HG02840 (cell line): ENCODE measurements around the gene CSGALNACT2.
"Not testable (repeated sequence)": the region's sequence is repeated elsewhere in the genome, so short reads cannot be mapped to it uniquely, and the experiment has no call there.

ENCODE experiments used
- ATAC-seq: cut with Tn5 transposase; IDR thresholded peaks from one replicate; pipeline ENCODE4 v1.9.1; 2021; ENCODE audit warnings: mild to moderate bottlenecking, moderate library complexity, moderate number of reproducible peaks; ENCODE audit not compliant: unreplicated experiment, low FRiP score

Gene CSGALNACT2, protein sequence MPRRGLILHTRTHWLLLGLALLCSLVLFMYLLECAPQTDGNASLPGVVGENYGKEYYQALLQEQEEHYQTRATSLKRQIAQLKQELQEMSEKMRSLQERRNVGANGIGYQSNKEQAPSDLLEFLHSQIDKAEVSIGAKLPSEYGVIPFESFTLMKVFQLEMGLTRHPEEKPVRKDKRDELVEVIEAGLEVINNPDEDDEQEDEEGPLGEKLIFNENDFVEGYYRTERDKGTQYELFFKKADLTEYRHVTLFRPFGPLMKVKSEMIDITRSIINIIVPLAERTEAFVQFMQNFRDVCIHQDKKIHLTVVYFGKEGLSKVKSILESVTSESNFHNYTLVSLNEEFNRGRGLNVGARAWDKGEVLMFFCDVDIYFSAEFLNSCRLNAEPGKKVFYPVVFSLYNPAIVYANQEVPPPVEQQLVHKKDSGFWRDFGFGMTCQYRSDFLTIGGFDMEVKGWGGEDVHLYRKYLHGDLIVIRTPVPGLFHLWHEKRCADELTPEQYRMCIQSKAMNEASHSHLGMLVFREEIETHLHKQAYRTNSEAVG

DNA sequence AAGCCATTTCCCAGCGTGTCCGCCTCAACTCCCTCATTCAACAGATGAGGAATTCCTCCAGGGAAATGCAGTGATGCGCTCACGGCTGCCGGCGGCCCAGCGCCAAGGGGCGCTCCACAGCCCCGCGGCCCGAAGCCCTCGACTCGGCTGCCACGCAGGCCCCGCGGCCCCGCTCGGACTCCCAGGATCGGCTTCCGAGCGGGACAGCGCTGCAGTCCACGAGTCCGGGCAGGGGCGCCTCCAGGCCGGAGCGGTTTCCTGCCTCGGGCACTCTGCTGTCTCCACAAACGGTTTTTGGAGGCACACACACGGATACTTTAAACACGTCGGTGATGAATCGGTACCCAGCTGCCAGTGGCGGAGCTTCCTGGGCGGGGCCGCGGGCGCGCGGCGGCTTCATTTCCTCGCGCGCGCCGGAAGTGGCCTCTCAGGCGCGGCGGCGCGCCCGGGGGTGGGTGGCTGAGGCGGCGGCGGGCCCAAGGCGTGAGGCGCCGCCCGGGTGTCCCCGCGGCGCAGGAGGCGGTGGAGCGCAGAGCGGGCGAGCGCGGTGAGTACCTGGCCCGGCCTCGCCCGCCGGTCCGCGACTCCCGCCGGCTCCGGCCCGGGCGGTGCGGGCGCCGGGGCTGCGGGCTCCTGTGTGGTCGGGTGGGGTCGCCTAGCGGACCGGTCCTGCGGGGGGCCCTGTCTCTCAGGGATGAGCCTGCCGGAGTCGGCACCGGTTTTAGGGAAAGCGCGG, at the start of gene CSGALNACT2:
CSGALNACT2 (plus strand) TSS at position 425 of the 736 bp plus-strand sequence. CDS start 16,705 bp downstream, outside the sequence.
- peak; percentile 65 for ATAC-seq

DNA sequence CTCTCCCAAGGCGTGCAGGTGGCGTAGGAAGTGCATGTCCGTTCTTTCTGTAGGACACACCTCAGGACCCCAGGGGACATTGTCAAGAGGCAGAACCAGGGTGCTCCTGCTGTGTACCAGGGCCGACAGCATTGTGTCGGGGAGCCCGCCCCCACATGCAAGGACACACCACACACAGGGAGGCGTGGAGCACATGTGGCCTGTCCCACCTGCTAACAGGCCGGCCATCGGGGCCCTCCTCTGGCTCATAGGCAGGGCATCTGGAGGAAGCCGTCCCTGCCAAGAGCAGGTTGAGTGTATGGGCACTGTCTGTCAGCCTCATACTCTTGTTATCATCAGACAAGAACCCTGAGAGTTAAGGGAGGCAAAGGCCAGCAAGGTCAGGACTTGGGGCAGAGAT, 48.7 kb upstream of the CSGALNACT2 start:
- ATAC-seq: no peak

DNA sequence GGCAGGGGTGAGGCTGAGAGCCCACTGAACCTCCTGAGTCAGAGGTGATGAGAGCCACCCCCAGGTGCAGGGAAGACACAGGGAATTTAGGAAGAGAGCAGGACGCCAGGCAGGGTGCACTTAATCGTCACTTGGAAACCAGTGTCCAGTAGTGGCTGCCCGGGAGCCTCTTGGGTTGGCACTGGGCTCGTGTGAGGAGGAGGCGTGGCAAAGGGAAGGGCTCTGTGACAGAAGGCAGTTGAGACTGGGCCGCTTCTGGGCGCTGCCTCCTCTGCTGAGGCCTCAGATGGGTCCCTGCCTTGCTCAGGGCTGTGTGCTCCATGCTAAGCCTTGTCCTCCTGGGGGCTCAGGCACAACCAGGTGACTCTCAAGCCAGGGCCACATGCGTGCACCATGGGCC, 48.1 kb upstream of the CSGALNACT2 start:
- no peak for ATAC-seq

DNA sequence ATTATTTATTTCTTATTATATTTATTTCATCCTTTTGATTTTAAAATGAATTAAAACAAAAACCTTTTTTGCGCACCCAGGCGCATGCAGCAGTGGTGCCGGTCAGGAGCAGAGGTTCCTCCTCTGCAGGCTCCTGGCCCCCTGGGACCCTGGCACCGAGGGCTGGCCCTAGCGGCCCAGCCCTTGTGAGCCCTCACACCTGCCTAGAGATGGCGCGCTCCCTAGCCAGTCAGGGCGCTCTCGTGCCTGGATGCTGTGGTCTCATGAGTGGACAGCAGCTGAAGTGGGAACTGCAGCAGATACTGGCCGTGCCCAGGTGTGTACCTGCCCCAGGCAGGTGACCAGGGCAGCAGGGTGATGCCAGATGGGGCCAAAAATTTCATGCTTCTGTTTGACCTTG, 47.6 kb upstream of the CSGALNACT2 start:
- ATAC-seq: no peak

DNA sequence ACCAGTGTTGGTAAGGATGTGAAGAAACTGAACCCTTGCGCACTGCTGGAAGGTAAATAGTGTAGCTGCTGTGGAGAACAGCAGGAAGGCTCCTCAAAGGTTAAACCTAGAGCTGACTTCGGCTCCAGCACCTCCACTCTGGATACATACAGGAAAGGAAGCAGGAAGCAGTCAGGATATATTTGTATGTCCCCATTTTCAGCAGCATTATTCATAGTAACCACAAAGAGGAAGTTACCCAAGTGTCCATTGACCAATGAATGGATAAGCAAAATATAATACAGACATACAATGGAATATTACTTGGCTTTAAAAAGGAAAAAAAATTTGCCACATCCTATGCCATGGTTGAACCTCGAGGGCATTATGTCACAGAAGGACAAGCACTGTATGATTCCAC, 46.4 kb upstream of the CSGALNACT2 start:
- ATAC-seq: no peak

DNA sequence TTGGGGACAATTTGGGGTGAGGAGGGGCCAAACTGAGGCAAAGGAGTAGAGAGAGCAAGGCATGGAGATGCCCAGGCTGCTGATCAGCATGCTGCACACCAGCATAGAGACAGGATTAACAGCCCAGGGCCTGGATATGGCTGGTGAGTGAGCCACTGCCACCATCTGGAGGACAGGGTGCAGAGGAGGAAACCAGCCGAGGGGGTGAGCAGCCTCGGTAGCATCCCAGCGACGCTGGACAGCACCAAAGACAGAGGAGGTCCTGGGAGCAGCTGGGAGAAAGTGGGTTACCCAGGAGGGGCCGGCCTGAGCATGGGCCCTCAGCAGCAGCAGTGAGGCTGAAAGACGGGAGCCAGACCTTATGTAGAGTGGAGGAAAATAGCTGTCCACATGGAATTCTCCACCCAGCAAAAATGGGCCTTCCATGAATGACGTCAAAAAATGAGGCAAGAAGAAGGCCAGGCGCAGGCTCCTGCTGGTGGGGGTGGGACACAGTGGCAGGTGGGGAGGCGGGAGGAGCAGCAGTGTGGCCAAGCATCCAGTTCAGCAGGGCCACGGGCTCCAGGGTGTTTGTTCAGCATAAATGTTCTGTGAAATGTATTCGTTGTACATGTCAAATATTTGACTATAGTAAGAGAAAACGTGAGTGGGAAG, 44.7 kb upstream of the CSGALNACT2 start:
- ATAC-seq: no peak

DNA sequence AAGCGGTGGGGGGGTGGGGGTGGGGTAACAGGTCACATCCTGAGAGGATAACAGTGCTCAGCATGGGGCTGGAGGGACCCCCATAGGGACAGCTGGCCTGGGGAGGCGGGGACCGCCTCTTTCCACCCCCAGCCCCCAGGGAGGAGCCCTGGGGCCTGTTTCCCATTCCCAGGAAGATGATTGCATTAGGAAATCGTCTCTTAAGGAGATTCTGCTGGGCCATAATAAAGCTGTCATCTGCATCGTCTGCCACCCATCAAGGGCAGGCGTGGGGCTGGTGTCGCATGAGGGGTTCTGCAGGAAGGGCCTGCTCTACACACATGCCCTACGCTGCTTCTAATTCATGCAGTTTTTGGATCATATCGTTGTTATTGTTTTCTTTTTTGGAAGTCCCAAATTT, 44.2 kb upstream of the CSGALNACT2 start:
- ATAC-seq: no peak

DNA sequence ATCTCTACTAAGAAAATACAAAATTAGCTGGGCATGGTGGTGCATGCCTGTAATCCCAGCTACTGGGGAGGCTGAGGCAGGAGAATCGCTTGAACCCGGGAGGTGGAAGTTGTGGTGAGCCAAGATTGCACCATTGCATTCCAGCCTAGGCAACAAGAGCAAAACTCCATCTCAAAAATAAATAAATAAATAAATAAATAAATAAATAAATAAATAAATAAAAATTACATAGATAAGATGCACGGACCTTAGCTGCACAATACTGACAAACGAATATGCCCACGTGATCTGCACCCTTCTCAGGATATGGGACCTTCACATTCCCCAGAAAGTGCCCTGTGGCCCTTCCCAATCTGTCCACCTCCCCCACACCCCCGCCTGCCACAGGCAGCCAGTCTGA, 38.9 kb upstream of the CSGALNACT2 start:
- not testable (repeated sequence) for ATAC-seq

DNA sequence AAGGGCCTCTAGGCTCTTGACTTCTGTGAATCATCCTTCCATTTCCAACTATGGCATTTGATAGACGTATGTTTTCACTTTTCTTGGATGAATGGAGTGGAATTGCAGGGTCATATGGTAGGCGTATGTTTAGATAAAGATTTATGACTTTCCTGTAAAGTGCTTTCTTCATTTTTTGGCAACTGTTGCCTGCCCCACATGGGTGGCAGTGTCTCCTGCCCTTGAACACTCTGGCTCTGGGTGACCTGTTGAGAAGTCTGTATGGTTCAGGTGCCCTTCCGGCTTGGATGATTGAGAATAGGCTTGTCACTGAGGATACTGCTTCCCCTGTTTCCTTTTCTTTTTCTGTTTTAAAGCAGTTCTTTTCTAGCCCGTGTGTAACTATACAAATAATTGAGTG, 38.3 kb upstream of the CSGALNACT2 start:
- ATAC-seq: no peak

DNA sequence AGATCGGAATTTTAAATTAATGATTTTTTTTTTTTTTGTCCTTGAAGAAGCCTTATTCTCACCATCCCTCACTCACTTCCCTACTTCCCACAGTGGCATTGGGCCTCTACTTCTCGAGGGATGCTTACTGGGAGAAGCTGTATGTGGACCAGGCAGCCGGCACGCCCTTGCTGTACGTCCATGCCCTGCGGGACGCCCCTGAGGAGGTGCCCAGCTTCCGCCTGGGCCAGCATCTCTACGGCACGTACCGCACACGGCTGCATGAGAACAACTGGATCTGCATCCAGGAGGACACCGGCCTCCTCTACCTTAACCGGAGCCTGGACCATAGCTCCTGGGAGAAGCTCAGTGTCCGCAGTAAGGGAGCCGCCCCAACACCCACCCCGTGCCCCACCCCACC, 37.9 kb upstream of the CSGALNACT2 start:
- no peak for ATAC-seq

DNA sequence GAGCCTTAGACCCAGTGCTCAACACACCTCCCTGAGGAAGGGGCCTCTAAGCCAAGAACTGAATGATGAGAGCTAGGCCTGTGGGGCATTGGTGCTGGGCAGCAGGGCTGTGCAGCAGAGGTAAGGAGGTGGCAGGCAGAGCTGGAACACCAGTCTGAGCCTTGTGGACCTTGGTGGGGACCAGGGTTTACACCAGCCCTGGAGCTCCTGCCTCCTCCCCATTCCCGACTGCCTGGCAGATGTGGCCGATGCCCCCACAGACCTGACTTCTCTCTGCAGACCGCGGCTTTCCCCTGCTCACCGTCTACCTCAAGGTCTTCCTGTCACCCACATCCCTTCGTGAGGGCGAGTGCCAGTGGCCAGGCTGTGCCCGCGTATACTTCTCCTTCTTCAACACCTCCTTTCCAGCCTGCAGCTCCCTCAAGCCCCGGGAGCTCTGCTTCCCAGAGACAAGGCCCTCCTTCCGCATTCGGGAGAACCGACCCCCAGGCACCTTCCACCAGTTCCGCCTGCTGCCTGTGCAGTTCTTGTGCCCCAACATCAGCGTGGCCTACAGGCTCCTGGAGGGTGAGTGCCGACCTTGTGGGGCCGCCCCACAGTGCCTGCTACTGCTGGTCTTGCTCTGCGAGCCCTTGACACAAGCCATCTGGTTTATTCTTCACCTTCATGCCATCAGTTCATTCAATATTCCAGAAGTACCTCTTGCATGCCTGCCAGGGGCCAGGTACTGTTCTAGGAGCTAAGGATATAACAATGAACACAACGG, 36.0 kb upstream of the CSGALNACT2 start:
- no peak for ATAC-seq

DNA sequence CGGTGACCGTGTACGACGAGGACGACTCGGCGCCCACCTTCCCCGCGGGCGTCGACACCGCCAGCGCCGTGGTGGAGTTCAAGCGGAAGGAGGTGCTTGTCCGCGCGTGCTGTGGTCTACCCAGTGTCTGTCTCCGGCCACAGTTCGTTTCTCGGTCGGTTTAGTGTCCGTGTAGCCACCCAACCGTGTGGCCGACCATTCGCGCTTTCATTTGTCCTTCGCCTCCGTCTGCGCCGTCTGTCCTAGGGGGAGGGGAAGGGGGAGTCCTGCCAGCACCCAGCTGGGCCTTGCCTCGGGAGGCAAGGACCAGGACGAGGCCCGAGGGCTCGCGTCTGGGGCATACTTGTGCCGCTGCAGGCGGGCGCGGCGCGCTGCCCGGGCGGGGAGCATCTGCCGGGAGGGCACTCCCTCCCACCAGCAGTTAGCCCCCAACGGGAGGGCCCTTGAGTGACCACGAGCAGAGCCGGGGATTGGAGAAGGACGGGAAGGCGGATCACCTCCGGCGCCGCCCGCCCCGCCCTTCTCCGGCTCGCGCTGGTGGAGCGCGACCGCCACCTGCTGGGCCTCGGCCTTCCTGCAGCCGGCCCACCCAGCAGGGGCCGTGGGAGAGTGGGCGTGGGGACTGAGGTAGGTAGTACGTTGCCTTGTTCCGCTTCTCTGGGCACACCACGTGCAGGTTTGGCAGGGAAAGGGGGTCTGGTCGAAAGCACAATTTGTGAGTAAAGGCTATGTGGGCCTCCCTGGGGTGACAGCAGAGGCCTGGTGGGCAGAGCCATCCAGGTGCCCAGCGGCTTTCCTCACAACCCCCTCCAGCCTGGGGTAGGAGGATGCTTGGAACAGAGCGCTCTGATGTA, 32.9 kb upstream of the CSGALNACT2 start:
- peak; percentile 78 for ATAC-seq

DNA sequence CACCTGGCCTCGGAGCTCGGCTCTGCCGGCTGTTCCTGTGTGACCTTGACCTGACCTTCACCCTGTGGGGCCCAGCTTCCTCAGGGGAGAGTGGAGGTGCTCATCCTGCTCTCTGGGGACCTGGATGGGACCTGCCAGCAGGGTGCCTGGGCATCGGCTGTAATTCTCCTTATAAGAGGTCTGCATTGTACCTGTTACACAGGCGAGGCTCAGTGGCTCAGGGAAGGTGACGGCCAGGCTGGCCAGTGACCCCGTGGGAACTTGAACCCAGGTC, 32.4 kb upstream of the CSGALNACT2 start:
- ATAC-seq: no peak

DNA sequence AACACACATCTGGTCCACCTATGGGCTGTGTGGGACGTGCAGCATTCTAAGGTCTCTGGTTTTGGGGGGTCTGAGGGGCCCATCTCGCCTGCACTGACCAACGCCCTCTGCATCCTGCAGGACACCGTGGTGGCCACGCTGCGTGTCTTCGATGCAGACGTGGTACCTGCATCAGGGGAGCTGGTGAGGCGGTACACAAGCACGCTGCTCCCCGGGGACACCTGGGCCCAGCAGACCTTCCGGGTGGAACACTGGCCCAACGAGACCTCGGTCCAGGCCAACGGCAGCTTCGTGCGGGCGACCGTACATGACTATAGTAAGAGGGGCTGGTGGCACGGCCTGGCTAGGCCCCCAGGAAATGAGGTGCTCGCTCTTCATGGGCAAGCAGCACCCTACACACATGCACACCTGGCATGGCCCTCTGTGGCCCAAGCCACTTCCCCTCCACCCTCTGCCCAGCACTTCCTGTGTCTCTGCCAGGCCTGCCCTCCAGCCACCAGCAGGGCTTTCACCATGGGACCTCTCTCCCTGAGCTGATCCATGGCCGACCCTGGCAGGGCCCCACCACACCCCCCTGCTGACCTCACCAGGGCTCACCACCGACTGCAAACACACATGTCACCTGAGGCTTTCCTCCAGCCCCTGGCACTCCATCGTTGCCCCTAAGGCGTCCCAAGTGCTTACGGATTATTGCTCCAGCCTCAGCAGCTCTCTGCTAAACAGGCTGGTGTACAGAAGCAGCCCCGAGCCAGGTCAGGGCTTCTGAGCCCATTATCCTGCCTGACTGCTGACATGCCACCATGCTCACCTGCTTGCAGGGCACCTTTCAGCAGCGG, 31.8 kb upstream of the CSGALNACT2 start:
- no peak for ATAC-seq

DNA sequence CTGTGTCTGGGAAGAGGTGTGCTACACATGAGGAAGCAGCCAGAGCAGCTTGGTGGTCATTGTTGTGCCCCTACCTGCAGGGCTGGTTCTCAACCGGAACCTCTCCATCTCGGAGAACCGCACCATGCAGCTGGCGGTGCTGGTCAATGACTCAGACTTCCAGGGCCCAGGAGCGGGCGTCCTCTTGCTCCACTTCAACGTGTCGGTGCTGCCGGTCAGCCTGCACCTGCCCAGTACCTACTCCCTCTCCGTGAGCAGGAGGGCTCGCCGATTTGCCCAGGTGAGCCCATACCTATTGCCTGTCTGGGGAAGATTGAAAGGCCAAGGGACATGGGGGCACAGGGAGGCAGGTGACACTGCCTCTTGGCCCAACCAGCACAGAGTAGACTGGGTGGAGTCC, 29.3 kb upstream of the CSGALNACT2 start:
- ATAC-seq: no peak

DNA sequence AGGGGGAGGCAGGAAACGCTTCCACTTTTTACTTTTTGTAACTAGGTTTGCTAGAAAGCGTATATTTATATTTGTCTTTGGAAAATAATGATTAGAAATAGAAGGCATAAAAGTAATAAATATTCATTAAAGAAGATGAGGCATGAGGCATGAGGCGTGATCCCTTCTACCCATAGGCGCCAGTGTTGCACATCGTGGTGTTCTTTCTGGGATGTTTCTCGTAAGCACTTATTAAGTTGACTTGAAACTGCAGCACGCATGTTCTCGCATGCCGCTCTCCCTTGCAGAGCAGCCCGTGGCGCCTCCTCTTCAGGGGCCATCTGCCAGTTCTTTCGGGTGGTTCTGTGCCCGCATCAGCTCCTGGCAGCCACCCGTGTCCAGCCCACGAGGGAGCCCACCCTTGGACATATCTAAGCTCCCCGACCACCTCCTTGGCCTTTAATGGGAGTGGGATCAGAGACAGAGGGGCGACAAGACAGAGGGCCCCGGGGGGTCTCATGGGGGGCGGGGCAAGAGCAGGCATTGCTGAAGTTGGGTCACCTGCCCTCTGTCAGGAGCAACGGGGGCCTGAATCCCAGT, 28.5 kb upstream of the CSGALNACT2 start:
- ATAC-seq: no peak

DNA sequence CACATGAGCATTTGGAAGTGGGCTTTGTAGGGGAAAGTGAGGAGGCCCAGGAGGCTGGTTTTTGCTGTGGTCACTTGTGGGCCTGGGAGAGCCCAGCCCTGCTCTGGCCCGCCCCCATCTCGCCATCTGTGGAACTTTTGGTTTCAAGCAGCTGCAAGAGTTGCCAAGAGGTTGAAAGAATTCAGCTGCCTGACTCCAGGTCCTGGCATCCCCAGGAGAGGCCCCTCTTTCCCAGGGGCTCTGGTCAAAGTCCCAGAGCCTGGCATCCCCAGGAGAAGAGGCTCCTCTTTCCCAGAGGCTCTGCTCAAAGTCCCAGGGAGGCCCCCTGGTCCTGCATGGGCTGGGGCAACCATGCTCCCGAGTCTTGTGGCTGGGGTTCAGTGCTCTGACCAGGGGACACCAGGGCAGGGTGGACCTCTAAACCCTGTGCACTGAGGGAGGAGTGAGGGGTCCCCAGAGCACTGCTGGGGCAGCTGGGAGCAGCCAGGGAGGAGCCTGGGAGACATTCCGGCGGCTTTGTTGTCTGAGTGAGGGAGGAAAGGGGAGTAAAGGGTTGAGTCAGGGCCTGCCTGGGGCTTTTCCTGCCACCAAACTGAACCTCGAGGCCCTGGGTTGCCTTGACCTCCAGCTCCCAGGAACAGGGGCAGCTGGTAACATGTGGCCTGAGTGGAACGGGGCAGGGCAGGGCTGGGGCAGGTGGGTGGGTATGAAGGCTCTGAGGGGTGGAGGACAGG, 27.7 kb upstream of the CSGALNACT2 start:
- ATAC-seq: no peak

DNA sequence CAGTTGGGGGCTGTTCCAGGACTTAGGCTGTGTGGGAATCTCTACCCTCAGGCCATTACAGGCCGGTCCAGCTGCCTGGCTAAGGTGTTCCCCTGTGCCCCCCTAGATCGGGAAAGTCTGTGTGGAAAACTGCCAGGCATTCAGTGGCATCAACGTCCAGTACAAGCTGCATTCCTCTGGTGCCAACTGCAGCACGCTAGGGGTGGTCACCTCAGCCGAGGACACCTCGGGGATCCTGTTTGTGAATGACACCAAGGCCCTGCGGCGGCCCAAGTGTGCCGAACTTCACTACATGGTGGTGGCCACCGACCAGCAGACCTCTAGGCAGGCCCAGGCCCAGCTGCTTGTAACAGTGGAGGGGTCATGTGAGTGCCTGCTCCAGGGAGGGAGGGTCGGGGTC, 27.1 kb upstream of the CSGALNACT2 start:
- ATAC-seq: no peak
